Retinal pigment epithelial cell (primary cell): ENCODE results near the gene KCTD13.

Source experiments
- DNase-seq: peaks from one replicate; pipeline ENCODE4 v3.0.0-alpha.2; 2010; ENCODE audit warnings: low read depth
- H3K4me3 ChIP-seq: 2 replicates; pipeline ENCODE4 v1.5.1; 2011; ENCODE audit warnings: mild to moderate bottlenecking, low read length, control low read depth, moderate library complexity
- CTCF ChIP-seq: conservative IDR thresholded peaks from 2 replicates; pipeline ENCODE4 v1.5.1; 2011; ENCODE audit warnings: low read depth, low read length, control low read depth, inconsistent platforms

KCTD13 gene

DNA sequence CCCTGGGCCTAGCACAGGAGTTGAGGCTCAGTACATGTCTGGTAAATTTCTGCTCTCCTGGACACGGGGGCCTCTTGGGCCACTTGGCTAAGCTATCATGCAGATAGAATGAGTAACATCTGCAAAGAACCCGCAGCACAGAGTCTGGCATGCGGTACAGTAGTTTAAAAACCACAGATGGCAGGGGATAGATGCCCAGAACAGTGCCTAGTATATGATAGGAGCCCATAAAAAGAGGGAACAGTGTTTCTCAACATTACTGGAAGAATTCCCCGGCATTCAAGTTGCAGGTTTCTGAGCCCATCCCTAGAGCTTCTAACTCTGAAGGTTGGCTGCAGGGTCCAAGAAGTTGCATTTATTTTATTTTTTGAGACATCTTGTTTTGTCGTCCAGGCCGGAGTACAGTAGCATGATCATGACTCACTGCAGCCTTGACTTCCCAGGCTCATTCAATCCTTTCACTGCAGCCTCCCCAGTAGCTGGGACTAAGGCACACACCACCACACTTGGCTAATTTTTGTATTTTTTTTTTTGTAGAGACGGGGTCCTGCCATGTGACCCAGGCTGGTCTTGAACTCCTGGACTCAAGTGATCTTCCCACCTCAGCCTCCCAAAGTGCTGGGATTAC, 68.8 kb downstream of the KCTD13 start:
- TF ChIP-seq CTCF: no peak
- H3K4me3 ChIP-seq: no peak overlapping the region
- no peak for DNase-seq
